Mesothelial cell of epicardium (in vitro differentiated cells): ENCODE results near the gene PTPN5. TPM values are rescaled to one million over a fixed set of nuclear protein-coding genes. Genes with fewer than 3 reads are reported as not detected.

Experiments
- DNase-seq, 2 experiments: peaks; one replicate each; pipeline ENCODE4 v3.0.0; 2021; ENCODE audit warnings: low spot score in 2 of 2; ENCODE audit not compliant: unreplicated experiment in 2 of 2
- H3K27ac Mint-ChIP-seq: 2 replicates; pipeline ENCODE4 v1.8.0; 2021; ENCODE audit warnings: mixed read lengths
- H3K27me3 Mint-ChIP-seq: 2 replicates; pipeline ENCODE4 v1.8.0; 2021; ENCODE audit warnings: low read depth, mixed read lengths
- H3K36me3 Mint-ChIP-seq: 2 replicates; pipeline ENCODE4 v1.8.0; 2021; ENCODE audit warnings: mixed read lengths
- H3K4me1 Mint-ChIP-seq: 2 replicates; pipeline ENCODE4 v1.8.0; 2021; ENCODE audit warnings: mixed read lengths
- H3K4me3 Mint-ChIP-seq: 2 replicates; pipeline ENCODE4 v1.8.0; 2021; ENCODE audit warnings: mild to moderate bottlenecking, moderate library complexity, mixed read lengths
- H3K9me3 Mint-ChIP-seq: 2 replicates; pipeline ENCODE4 v1.8.0; 2021; ENCODE audit warnings: mixed read lengths
- CTCF ChIP-seq: fragments of 200-600 bp; sonication (generic); IDR thresholded peaks from one replicate; pipeline ENCODE4 v1.5.0; 2021; ENCODE audit warnings: antibody characterized with exemption; ENCODE audit not compliant: unreplicated experiment
- total RNA-seq: library from RNA; stranded (reverse); gene quantifications from 3 replicates; pipeline ENCODE4 v1.2.1, GENCODE V29; 2021

PTPN5 gene
- total RNA-seq, 1 donor from 2014 or later = 3.3 TPM

- Mint-ChIP-seq H3K4me1 (no peaks in the 10 kb centered on the region), H3K4me3 (no peak overlapping the region), H3K36me3 (no peaks in the 10 kb centered on the region), H3K27me3 (peaks cover 71% of the 10 kb centered on the region), H3K9me3 (no peaks in the 10 kb centered on the region), H3K27ac (no peak overlapping the region)
- DNase-seq = peak; percentile 28 to 57
- TF ChIP-seq CTCF = peak; percentile 58
Observed at GRCh38 chr11:18802381-18803257, 11.0 kb upstream of the PTPN5 start.

GRCh38 chr11:18798799-18799469 lies 7.3 kb upstream of the PTPN5 start:
- H3K4me1 Mint-ChIP-seq = no peaks in the 10 kb centered on the region

GRCh38 chr11:18794956-18795355 lies 3.4 kb upstream of the PTPN5 start:
- TF ChIP-seq CTCF = no peak
- Mint-ChIP-seq H3K4me1 (peaks cover 4% of the 10 kb centered on the region), H3K9me3 (no peaks in the 10 kb centered on the region), H3K27me3 (peaks cover 90% of the 10 kb centered on the region), H3K36me3 (no peaks in the 10 kb centered on the region), H3K4me3 (no peak overlapping the region), H3K27ac (no peak overlapping the region)
- no peak for DNase-seq

More at GRCh38 chr11:18798799-18799469, 7.3 kb upstream of the PTPN5 start:
- no peak for TF ChIP-seq CTCF
- no peaks in the 10 kb centered on the region for H3K36me3 Mint-ChIP-seq
- no peaks in the 10 kb centered on the region for H3K9me3 Mint-ChIP-seq
- no peak overlapping the region for H3K4me3 Mint-ChIP-seq
- H3K27ac Mint-ChIP-seq = no peak overlapping the region
- H3K27me3 Mint-ChIP-seq = peaks cover 82% of the 10 kb centered on the region
- no peak for DNase-seq

GRCh38 chr11:18792827-18793226 lies 1.2 kb upstream of the PTPN5 start:
- Mint-ChIP-seq H3K27me3 (peaks cover 93% of the 10 kb centered on the region), H3K9me3 (no peaks in the 10 kb centered on the region), H3K27ac (no peak overlapping the region), H3K4me3 (peak overlapping the region; percentile 65), H3K36me3 (no peaks in the 10 kb centered on the region), H3K4me1 (peaks cover 4% of the 10 kb centered on the region)
- TF ChIP-seq CTCF = no peak
- DNase-seq = no peak

- H3K4me3 Mint-ChIP-seq = peak overlapping the region; percentile 65
- no peaks in the 10 kb centered on the region for H3K36me3 Mint-ChIP-seq
- H3K4me1 Mint-ChIP-seq = peaks cover 4% of the 10 kb centered on the region
- peaks cover 93% of the 10 kb centered on the region for H3K27me3 Mint-ChIP-seq
- DNase-seq = no peak
- H3K27ac Mint-ChIP-seq = no peak overlapping the region
- no peaks in the 10 kb centered on the region for H3K9me3 Mint-ChIP-seq
- TF ChIP-seq CTCF = no peak
Observed at GRCh38 chr11:18791969-18792628, 501 bp upstream of the PTPN5 start.
